Measurements from ENCODE around the gene DPYD. TPM values are rescaled to one million over a fixed set of nuclear protein-coding genes. Genes with fewer than 3 reads are reported as not detected.
"Not testable (repeated sequence)": the region's sequence is repeated elsewhere in the genome, so short reads cannot be mapped to it uniquely, and the experiment has no call there.

DPYD gene
- polyA plus RNA-seq, 4 donors = 11.4 to 44.8 (median 16.7) TPM

GRCh38 chr1:97384294-97384968 is 536.4 kb downstream of the DPYD start:
- no peak for DNase-seq (ENCODE audit: low read depth in 4 of 4, low spot score in 3 of 4)

- DNase-seq (ENCODE audit: low read depth in 4 of 4, low spot score in 3 of 4) = no peak
These were observed 537.0 kb downstream of the DPYD start for GRCh38 chr1:97383797-97384196.

GRCh38 chr1:97382206-97382605 is 538.6 kb downstream of the DPYD start:
- no peak for DNase-seq (ENCODE audit: low read depth in 4 of 4, low spot score in 3 of 4)

GRCh38 chr1:97379387-97380075 is 541.3 kb downstream of the DPYD start:
- no peak for DNase-seq (ENCODE audit: low read depth in 4 of 4, low spot score in 3 of 4)

- DNase-seq (ENCODE audit: low read depth in 4 of 4, low spot score in 3 of 4) = no peak
These were observed 542.2 kb downstream of the DPYD start for GRCh38 chr1:97378596-97378995.

GRCh38 chr1:97377432-97378034 is 543.3 kb downstream of the DPYD start:
- DNase-seq (ENCODE audit: low read depth in 4 of 4, low spot score in 3 of 4) = no peak

- DNase-seq (ENCODE audit: low read depth in 4 of 4, low spot score in 3 of 4) = no peak
These were observed 547.8 kb downstream of the DPYD start for GRCh38 chr1:97373000-97373399.

- DNase-seq (ENCODE audit: low read depth in 4 of 4, low spot score in 3 of 4) = no peak
These were observed 548.3 kb downstream of the DPYD start for GRCh38 chr1:97372531-97372930.

- DNase-seq (ENCODE audit: low read depth in 4 of 4, low spot score in 3 of 4) = no peak
These were observed 552.5 kb downstream of the DPYD start for GRCh38 chr1:97368296-97368695.

GRCh38 chr1:97366984-97367383 is 553.9 kb downstream of the DPYD start:
- no peak for DNase-seq (ENCODE audit: low read depth in 4 of 4, low spot score in 3 of 4)

GRCh38 chr1:97365026-97365425 is 555.8 kb downstream of the DPYD start:
- DNase-seq (ENCODE audit: low read depth in 4 of 4, low spot score in 3 of 4) = no peak

GRCh38 chr1:97364086-97364485 is 556.7 kb downstream of the DPYD start:
- DNase-seq (ENCODE audit: low read depth in 4 of 4, low spot score in 3 of 4) = no peak

GRCh38 chr1:97356309-97356708 is 564.5 kb downstream of the DPYD start:
- no peak for DNase-seq (ENCODE audit: low read depth in 4 of 4, low spot score in 3 of 4)

- DNase-seq (ENCODE audit: low read depth in 4 of 4, low spot score in 3 of 4) = peak in 1 of 4 donors; percentile 5
These were observed 567.9 kb downstream of the DPYD start for GRCh38 chr1:97352936-97353382.

GRCh38 chr1:97351846-97352245 is 569.0 kb downstream of the DPYD start:
- DNase-seq (ENCODE audit: low read depth in 4 of 4, low spot score in 3 of 4) = no peak

GRCh38 chr1:97350662-97351061 is 570.2 kb downstream of the DPYD start:
- DNase-seq (ENCODE audit: low read depth in 4 of 4, low spot score in 3 of 4) = no peak

GRCh38 chr1:97350241-97350640 is 570.6 kb downstream of the DPYD start:
- DNase-seq (ENCODE audit: low read depth in 4 of 4, low spot score in 3 of 4) = no peak

GRCh38 chr1:97349794-97350193 is 571.0 kb downstream of the DPYD start:
- not testable (repeated sequence) for DNase-seq (ENCODE audit: low read depth in 4 of 4, low spot score in 3 of 4)

GRCh38 chr1:97348599-97349265 is 572.1 kb downstream of the DPYD start:
- no peak for DNase-seq (ENCODE audit: low read depth in 4 of 4, low spot score in 3 of 4)

GRCh38 chr1:97340951-97341350 is 579.9 kb downstream of the DPYD start:
- no peak for DNase-seq (ENCODE audit: low read depth in 4 of 4, low spot score in 3 of 4)

- DNase-seq (ENCODE audit: low read depth in 4 of 4, low spot score in 3 of 4) = no peak
These were observed 582.5 kb downstream of the DPYD start for GRCh38 chr1:97338347-97338746.

All from left renal pelvis (tissue), 4 donors.